ENCODE measurements around the gene UBE2G2. TPM values are rescaled to one million over a fixed set of nuclear protein-coding genes. Genes with fewer than 3 reads are reported as not detected.
"Not testable (repeated sequence)": the region's sequence is repeated elsewhere in the genome, so short reads cannot be mapped to it uniquely, and the experiment has no call there.

UBE2G2 gene
- total RNA-seq, 4 donors from 2014 or later, result 95.8 to 187 (median 103) TPM

DNA sequence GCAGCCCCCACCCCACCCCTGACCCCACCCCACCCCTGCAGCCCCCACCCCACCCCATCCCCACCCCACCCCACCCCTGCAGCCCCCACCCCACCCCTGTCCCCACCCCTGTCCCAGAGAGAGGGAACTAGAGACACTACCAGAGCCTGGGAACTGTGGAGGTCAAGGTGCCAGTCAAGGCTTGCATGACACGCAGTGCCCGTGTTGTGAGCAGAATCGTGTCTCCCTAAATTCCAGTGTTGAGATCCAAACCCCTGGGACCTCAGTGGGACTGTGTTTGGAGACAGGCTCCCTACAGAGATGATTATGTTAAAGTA, 34.7 kb upstream of the UBE2G2 start:
- ATAC-seq (ENCODE audit: low FRiP score) (no peak), DNase-seq (ENCODE audit: low spot score) (no peak)
- TF ChIP-seq, protein P1, sequence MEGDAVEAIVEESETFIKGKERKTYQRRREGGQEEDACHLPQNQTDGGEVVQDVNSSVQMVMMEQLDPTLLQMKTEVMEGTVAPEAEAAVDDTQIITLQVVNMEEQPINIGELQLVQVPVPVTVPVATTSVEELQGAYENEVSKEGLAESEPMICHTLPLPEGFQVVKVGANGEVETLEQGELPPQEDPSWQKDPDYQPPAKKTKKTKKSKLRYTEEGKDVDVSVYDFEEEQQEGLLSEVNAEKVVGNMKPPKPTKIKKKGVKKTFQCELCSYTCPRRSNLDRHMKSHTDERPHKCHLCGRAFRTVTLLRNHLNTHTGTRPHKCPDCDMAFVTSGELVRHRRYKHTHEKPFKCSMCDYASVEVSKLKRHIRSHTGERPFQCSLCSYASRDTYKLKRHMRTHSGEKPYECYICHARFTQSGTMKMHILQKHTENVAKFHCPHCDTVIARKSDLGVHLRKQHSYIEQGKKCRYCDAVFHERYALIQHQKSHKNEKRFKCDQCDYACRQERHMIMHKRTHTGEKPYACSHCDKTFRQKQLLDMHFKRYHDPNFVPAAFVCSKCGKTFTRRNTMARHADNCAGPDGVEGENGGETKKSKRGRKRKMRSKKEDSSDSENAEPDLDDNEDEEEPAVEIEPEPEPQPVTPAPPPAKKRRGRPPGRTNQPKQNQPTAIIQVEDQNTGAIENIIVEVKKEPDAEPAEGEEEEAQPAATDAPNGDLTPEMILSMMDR (IDR thresholded peaks at IDR 0.05), result no peak

DNA sequence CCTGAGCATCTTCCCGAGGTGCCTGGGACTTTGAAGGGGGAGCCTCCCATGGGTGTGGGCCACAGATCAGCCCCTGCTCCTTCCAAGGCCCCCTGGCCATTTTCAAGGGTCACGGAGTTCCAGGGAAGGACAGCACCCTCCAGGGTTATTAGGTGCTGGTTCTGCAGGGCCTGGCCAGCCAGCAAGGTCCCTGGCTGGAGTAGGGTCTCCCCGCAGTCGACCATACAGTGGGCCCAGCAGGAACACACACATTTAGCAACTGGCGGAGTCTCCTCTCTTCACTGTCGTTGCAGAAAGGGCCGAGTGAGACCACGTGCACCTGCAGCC, 34.0 kb upstream of the UBE2G2 start:
- TF ChIP-seq, protein P1 (IDR thresholded peaks at IDR 0.05), result no peak
- DNase-seq (ENCODE audit: low spot score) (no peak), ATAC-seq (ENCODE audit: low FRiP score) (no peak)

DNA sequence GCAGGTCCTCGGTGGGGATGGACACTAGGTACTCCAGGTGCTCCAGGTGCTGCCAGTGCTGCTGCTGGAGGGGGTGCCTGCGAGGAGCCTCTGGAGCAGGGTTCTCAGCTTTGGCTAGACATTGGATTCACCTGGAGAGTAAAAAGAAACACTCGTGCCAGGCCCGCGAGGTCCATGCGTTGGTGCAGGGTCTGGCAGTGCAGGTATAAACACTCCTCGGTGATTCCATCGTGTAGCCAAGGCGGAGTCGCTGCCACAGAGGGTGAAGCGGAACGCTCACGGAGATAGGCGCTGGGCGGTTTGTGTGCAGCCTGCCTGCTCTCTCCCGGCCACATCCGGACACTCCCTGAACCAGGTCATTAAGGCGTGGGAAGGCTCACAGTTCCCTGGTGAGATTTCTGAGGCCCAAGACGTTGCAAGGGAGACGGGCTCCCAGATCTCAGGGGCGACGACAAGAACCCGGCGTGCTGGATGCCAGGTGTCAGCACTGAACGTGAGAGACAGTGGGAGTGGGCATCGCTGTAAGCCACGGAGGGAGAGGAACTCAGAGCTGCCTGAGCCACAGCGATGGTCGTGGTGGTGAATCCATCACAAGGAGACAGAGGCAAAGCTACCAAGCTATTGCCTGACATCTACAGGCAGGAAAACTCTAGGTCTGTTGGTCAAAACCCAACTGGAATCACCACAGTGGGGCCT, 33.5 kb upstream of the UBE2G2 start:
- TF ChIP-seq, protein P1 (IDR thresholded peaks at IDR 0.05), result no peak
- no peak for ATAC-seq (ENCODE audit: low FRiP score)
- DNase-seq (ENCODE audit: low spot score), result no peak

DNA sequence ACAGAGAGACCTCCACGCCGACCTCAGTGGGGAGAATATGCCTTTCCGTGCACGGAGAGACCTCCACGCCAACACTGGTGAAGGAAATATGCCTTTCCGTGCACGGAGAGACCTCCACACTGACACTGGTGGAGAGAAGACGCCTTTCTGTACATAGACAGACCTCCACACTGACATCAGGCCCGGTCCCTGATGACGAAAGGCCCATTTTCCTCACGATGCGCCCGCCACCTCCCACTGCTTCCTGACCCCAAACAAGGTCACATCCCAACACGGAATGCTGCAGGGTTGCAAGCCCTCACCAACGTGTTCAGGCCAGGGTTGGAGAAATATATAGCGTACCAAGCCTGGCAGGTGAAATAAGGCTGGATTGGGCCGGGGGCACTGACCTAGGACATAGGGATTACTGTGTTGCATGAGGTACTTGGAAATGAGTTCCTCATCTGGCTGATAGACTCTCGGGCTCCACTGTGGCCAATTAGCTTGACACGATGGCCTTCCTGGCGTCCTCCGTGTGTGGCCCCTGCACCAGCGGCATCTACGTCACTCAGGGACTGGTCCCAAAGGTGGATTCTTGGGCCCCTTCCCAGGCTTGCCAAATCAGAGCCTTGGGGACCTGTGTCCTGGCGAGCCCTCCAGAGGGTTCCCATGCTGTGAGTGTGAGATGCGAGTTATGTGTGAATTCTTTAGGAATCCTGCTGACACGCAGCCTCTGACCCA, 32.8 kb upstream of the UBE2G2 start:
- ATAC-seq (ENCODE audit: low FRiP score) (no peak), DNase-seq (ENCODE audit: low spot score) (no peak)
- TF ChIP-seq, protein P1 (IDR thresholded peaks at IDR 0.05), result no peak

DNA sequence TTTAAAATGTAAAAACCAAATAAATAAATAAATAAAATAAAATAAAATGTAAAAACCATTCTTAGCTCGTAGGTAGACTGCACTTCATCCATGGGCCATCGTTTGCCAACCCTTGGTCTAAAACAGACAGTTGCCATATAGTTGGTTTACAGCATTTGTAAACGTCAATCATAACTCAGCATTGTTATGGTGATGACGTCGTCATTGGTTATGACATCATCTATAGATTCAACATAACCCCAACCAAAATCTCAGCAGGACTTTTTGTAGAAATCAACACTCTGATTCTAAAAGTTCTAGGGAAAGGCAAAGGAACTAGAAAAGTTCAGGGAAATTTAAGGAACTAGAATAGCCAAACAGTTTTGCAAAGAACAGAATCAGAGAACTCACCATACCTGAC, 32.0 kb upstream of the UBE2G2 start:
- ATAC-seq (ENCODE audit: low FRiP score), result no peak
- TF ChIP-seq, protein P1 (IDR thresholded peaks at IDR 0.05), result no peak
- DNase-seq (ENCODE audit: low spot score), result no peak

DNA sequence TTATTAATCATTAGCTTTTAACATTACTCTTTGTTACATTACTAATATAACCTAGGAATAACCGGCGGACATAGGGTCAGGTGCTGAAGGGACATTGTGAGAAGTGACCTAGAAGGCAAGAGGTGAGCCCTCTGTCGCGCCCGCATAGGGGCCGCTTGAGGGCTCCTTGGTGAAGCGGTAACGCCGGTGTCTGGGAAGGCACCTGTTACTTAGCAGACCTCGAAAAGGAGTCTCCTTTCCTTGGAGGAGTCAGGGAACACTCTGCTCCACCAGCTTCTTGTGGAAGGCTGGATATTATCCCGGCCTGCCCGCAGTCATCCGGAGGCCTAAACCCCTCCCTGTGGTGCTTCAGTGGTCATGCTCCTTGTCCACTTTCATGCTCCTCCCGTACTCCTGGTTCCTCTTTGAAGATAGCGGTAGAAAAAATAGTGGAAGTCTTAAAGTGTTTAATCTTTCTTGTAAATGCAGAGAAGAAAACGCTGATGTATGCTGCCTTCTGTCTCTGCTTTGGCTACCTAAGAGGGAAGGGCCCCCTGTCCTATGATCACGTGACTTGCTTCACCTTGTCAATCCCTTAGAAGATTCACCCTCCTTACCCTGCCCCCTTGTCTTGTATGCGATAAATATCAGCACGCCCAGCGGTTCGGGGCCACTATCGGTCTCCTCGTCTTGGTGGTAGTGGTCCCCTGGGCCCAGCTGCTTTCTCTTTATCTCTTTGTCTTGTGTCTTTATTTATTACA, 31.1 kb upstream of the UBE2G2 start:
- not testable (repeated sequence) for ATAC-seq (ENCODE audit: low FRiP score); DNase-seq (ENCODE audit: low spot score)

DNA sequence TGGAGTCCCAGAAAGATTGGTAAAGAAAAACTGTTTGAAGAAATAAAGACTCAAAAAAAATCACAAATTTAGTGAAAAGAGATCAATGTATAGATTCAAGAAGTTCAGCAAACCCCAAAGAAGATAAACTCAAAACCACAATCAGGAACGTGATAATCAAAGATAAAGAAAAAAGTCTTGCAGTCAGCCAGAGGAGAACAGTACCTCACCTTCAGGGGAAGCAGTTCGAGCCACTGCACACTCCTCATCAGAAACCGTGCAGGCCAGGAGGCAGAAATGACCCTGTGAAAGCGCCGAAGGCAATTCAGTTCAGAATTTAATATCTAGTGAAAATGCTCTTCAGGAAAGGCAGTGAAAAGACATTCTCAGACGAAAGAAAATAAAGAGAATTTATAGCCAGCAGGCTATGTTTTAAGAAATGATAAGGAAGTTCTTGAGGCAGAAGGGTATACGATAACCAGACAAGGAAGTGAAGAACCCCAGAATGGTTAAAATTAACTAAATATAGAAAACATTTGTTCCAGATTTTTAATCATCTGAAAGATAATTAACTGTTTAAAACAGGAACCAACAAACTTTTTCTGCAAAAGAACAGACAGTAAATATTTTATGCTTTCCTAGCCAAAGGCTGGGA, 29.7 kb upstream of the UBE2G2 start:
- no peak for ATAC-seq (ENCODE audit: low FRiP score)
- DNase-seq (ENCODE audit: low spot score), result no peak
- TF ChIP-seq, protein P1 (IDR thresholded peaks at IDR 0.05), result no peak

Measured in omental fat pad (tissue), 4 donors.